GM12878 (cell line): Measurements from ENCODE around the gene ANTXR2.

Experiments used
- EED ChIP-seq: sonication (generic); IDR thresholded peaks from 2 replicates; pipeline ENCODE4 v1.6.1; 2016; ENCODE audit warnings: antibody characterized with exemption, low read depth
- EP300 ChIP-seq, 2 experiments: fragments of 150-350 bp in 1 of 2; IDR thresholded peaks; 2 replicates each; pipeline ENCODE4 v1.6.1; 2011 to 2012; ENCODE audit warnings: low read depth in 2 of 2, low read length in 2 of 2, borderline replicate concordance in 1 of 2, improper control_type of control experiment in 1 of 2, inconsistent platforms in 1 of 2; ENCODE audit not compliant: control insufficient read depth in 1 of 2
- TF ChIP-seq, protein P1 (sequence below): fragments of 450-650 bp; IDR thresholded peaks from 2 replicates; pipeline ENCODE4 v1.6.1; 2014; ENCODE audit warnings: mild to moderate bottlenecking

DNA sequence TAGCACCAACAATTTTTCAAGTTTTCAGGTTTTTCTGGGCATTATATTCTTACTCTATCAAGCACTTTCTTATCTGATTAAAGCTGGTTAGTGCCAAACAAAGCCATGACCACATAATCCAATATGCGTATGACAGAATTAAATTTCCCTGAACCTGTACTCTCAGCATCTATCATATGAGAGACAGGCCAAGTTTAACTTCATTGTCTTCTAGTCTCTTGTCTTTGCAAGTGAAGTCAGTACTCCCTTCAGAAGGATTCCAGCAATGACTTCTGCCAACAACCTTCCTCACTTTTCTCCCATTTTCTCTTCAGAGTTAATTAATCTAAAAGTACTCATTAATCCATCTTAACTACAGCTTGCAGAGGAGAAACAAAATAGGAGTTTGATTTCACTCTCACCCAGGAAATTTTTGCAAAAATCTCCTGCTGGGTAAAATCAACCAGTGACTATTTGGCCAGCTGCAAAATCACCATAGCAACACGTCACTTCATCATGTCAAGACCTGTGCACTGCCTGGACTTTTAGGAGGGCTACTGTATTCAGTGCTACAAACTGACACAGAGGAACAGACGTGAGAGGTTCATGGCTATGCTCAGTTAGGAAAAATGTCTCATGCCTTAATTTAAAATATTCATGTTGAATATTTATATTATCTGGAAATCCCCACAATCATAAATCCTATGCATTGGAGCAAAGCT, 208.4 kb downstream of the ANTXR2 start:
- TF ChIP-seq EP300 (IDR thresholded peaks at IDR 0.05; ENCODE audit: borderline replicate concordance in 1 of 2, control insufficient read depth in 1 of 2, low read depth in 2 of 2, low read length in 2 of 2) (no peak), EED (no peak)
- TF ChIP-seq, protein P1, sequence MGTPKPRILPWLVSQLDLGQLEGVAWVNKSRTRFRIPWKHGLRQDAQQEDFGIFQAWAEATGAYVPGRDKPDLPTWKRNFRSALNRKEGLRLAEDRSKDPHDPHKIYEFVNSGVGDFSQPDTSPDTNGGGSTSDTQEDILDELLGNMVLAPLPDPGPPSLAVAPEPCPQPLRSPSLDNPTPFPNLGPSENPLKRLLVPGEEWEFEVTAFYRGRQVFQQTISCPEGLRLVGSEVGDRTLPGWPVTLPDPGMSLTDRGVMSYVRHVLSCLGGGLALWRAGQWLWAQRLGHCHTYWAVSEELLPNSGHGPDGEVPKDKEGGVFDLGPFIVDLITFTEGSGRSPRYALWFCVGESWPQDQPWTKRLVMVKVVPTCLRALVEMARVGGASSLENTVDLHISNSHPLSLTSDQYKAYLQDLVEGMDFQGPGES, result no peak
